ENCODE measurements around the gene KCNC1.

KCNC1 gene

DNA sequence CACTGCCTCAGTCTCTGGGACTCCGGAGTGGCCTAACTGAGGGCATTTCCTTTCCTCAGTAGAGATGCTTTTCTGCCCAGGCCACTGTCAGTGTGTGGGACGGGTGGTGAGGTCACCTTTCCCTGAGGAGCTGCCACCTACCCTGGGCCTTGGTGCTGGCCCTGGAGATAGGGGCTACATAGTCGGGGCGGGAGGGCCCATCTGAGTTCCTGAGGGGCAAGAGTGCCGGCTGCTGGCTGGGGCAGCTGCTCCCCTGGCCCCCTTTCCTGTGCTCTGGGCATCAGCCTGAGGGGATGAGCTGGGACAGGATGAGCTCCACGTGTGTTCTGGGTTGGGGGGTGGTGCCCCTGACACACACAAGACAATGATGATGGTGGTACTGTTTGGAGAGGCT, 5.4 kb downstream of the KCNC1 start:
- TF ChIP-seq, protein P1, sequence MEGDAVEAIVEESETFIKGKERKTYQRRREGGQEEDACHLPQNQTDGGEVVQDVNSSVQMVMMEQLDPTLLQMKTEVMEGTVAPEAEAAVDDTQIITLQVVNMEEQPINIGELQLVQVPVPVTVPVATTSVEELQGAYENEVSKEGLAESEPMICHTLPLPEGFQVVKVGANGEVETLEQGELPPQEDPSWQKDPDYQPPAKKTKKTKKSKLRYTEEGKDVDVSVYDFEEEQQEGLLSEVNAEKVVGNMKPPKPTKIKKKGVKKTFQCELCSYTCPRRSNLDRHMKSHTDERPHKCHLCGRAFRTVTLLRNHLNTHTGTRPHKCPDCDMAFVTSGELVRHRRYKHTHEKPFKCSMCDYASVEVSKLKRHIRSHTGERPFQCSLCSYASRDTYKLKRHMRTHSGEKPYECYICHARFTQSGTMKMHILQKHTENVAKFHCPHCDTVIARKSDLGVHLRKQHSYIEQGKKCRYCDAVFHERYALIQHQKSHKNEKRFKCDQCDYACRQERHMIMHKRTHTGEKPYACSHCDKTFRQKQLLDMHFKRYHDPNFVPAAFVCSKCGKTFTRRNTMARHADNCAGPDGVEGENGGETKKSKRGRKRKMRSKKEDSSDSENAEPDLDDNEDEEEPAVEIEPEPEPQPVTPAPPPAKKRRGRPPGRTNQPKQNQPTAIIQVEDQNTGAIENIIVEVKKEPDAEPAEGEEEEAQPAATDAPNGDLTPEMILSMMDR (IDR thresholded peaks at IDR 0.05): no peak
- Histone ChIP-seq H3K4me2 (ENCODE audit: low read length) (no peak overlapping the region), H3K4me3 (ENCODE audit: low read depth, low read length) (no peak overlapping the region), H3K36me3 (ENCODE audit: control insufficient read depth, insufficient read depth, low read length) (no peaks in the 10 kb centered on the region), H3K27me3 (ENCODE audit: control insufficient read depth, insufficient read depth, low read length) (no peaks in the 10 kb centered on the region), H3K9ac (no peak overlapping the region), H2AFZ (no peak overlapping the region), H3K4me1 (no peaks in the 10 kb centered on the region), H3K79me2 (no peaks in the 10 kb centered on the region), H3K9me3 (ENCODE audit: control insufficient read depth, low read length) (no peaks in the 10 kb centered on the region), H3K27ac (no peak overlapping the region)

DNA sequence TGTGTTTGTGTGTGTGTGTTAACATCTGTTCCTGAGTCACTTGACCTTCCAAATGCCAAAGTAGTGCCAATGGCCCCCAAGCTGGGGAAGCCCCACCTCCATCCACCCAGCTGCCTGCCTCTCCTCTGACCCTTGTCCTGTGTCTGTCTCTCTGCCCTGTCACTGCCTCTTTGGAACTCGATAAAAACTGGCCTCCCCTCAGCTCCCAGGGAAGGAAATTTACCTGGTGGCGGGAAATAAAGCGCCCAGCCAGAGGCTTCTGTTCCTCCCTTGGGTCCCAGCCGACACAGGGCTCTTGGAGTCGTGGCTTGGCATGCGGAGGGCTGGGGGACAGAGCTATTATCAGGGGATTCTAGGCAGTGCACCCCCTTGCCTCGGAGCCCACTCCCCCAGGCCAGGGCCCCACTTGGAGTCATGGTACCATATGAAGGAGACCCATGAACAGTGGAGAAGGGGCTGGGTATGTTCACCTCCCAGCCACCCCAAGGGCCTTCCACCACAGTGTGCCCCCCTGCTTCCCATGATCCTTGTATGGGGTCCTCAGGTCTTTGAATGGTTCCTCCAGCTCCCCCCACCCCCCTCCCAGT, 6.2 kb downstream of the KCNC1 start:
- no peaks in the 10 kb centered on the region for H3K79me2 ChIP-seq
- H3K9me3 ChIP-seq (ENCODE audit: control insufficient read depth, low read length): no peaks in the 10 kb centered on the region

DNA sequence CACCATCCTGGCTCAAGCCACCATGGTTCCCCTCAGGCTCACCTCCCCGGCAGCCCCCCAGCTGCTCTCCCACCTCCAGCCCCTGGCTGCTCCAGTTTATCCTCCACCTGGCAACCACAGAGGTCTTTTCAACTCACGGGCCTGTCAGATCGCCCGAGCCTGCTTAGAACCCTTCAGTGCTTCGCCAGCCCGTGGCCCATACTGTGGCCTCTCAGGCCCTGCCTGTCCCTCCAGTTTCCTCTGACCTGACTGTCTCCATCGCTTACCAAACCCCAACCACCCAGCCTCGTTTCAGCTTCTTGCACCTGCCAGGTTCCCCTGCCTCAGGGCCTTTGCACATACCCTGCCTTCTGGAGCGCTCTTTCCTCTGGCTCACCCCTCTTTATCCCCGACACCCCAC, 6.9 kb downstream of the KCNC1 start:
- TF ChIP-seq, protein P1 (IDR thresholded peaks at IDR 0.05): no peak
- Histone ChIP-seq H3K27ac (no peak overlapping the region), H3K4me1 (no peaks in the 10 kb centered on the region), H3K4me3 (ENCODE audit: low read depth, low read length) (no peak overlapping the region), H3K9me3 (ENCODE audit: control insufficient read depth, low read length) (no peaks in the 10 kb centered on the region), H3K36me3 (ENCODE audit: control insufficient read depth, insufficient read depth, low read length) (no peaks in the 10 kb centered on the region), H3K79me2 (no peaks in the 10 kb centered on the region), H3K4me2 (ENCODE audit: low read length) (no peak overlapping the region), H3K9ac (no peak overlapping the region), H2AFZ (no peak overlapping the region), H3K27me3 (ENCODE audit: control insufficient read depth, insufficient read depth, low read length) (no peaks in the 10 kb centered on the region)

More for the DNA sequence above, 6.2 kb downstream of the KCNC1 start:
- no peak overlapping the region for H2AFZ ChIP-seq
- H3K4me3 ChIP-seq (ENCODE audit: low read depth, low read length): no peak overlapping the region
- H3K9ac ChIP-seq: no peak overlapping the region
- no peaks in the 10 kb centered on the region for H3K27me3 ChIP-seq (ENCODE audit: control insufficient read depth, insufficient read depth, low read length)
- TF ChIP-seq, protein P1 (IDR thresholded peaks at IDR 0.05): no peak
- H3K4me2 ChIP-seq (ENCODE audit: low read length): no peak overlapping the region
- H3K27ac ChIP-seq: no peak overlapping the region
- no peaks in the 10 kb centered on the region for H3K36me3 ChIP-seq (ENCODE audit: control insufficient read depth, insufficient read depth, low read length)
- H3K4me1 ChIP-seq: no peaks in the 10 kb centered on the region

DNA sequence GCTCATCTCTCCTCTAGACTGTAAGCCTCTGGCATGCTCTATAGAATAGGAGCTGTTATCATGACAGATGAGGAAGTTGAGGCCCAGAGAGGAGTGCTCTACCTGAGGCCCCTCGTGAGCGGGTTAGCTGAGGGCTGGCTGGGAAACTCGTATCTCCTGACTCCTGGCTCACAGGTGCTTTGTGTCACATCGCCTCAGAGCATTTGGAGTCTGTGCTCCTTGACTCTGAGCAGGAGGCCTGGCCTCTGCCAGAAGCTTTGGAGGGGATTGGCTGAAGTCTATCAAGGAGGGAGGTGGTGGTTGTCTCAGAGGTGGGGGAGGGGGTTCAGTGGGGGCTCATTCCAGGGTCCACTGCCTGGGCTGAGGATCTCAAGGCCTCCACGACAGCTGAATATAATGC, 7.4 kb downstream of the KCNC1 start:
- H3K4me2 ChIP-seq (ENCODE audit: low read length): no peak overlapping the region
- H2AFZ ChIP-seq: no peak overlapping the region
- TF ChIP-seq, protein P1 (IDR thresholded peaks at IDR 0.05): no peak
- no peak overlapping the region for H3K4me3 ChIP-seq (ENCODE audit: low read depth, low read length)
- H3K79me2 ChIP-seq: no peaks in the 10 kb centered on the region
- H3K4me1 ChIP-seq: no peaks in the 10 kb centered on the region
- H3K27ac ChIP-seq: no peak overlapping the region
- H3K9me3 ChIP-seq (ENCODE audit: control insufficient read depth, low read length): no peaks in the 10 kb centered on the region
- no peak overlapping the region for H3K9ac ChIP-seq
- no peaks in the 10 kb centered on the region for H3K27me3 ChIP-seq (ENCODE audit: control insufficient read depth, insufficient read depth, low read length)
- no peaks in the 10 kb centered on the region for H3K36me3 ChIP-seq (ENCODE audit: control insufficient read depth, insufficient read depth, low read length)
